Right renal pelvis (tissue), 4 donors: ENCODE data around the gene SHC3. TPM values are rescaled to one million over a fixed set of nuclear protein-coding genes. Genes with fewer than 3 reads are reported as not detected.
A peak's percentile ranks its signal among the peaks of the same experiment; 100 is the strongest.

Experiments used
- DNase-seq, 4 donors: peaks; one replicate each; pipeline ENCODE4 v3.0.0-alpha.2; 2013; ENCODE audit warnings: low read depth in 4 of 4, low spot score in 3 of 4, missing footprints in 1 of 4
- polyA plus RNA-seq, 4 donors: library from polyadenylated mRNA; unstranded; fragments of 120-200 nt; gene quantifications; one replicate each; pipeline ENCODE4 v1.2.1, GENCODE V29; 2013; ENCODE audit not compliant: insufficient read length in 4 of 4

SHC3 gene
- polyA plus RNA-seq, 4 donors = 2.1 to 3.2 (median 2.5) TPM

GRCh38 chr9:89114741-89115140 is 63.9 kb downstream of the SHC3 start:
- DNase-seq = no peak

DNA sequence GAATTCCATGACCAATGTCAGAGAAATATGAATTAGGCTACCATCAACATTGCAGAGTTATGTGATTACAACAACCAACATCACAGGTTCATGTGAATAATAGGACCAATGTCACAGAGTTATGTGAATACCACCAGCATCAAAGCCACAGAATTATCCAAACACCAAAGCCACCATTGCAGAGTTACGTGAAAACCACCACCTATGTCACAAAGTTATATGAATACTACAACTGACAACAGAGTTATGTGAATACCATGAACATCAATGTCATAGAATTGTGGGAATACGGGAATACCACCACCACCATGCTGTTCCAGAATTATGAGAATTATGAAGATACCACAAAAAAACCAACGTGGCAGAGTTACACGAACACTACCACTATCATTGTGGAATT is 64.8 kb downstream of the SHC3 start:
- no peak for DNase-seq

DNA sequence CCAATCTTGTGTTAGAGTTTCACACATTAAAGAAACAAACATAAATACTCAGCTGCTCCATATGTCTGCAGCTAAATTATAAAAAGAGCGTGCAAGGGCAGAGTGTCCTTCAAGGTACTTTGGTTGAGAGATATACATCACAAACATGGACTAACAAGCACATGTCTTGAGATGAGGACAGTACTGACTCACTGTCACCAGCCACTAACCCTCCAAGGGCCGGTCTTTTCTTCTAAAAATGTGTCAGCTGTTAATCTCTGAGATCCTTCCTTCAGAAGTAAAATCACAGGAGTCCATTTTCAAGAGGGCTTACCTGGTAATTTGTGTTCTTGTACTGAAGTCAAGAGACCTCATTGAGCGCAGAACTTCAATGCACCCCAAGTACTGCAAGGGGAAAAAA is 66.4 kb downstream of the SHC3 start:
- no peak for DNase-seq

- DNase-seq = no peak
These were observed 69.0 kb downstream of the SHC3 start for GRCh38 chr9:89109666-89110065.

DNA sequence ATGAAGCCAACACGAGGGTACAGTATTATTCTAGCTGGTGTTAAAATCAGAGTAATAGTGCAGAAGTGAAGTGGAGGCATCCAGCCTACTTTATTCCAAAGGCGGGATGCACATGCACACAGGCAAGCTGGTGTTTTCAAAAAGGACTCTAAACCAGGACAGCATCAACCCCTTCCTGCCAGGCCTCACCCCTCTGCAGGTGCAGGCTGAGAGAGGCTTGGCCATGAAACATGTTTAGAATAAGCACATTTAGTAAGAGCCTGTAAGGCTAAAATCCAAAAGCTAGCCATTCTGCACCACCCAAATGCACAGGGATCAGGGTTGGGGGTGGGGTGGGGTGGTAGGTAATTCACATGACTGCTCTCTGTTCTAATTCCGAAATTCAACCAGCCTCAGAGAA is 71.2 kb downstream of the SHC3 start:
- no peak for DNase-seq

- DNase-seq = no peak
These were observed 72.3 kb downstream of the SHC3 start for GRCh38 chr9:89106224-89106851.

- no peak for DNase-seq
These were observed 73.8 kb downstream of the SHC3 start for GRCh38 chr9:89104821-89105220.

GRCh38 chr9:89097219-89097618 is 81.4 kb downstream of the SHC3 start:
- no peak for DNase-seq

DNA sequence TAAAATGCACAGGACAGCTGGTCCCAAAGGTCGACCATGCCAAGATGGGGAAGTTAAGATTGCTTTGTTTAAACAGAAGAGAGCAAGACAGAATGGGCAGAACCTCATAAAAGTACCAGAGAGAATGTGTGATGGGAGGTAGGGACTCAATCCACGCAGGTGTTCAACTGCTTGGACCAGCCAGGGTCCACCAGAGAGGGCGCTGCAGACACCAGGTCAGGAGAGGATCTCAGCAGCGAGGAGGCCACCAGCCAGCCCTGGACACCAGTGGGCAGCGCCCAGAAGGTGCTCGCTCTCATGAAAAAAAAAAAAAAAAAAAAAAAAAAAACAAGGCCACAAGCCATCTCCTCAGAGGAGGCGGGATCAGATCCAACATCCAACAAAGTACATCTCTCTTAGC is 81.8 kb downstream of the SHC3 start:
- no peak for DNase-seq

DNA sequence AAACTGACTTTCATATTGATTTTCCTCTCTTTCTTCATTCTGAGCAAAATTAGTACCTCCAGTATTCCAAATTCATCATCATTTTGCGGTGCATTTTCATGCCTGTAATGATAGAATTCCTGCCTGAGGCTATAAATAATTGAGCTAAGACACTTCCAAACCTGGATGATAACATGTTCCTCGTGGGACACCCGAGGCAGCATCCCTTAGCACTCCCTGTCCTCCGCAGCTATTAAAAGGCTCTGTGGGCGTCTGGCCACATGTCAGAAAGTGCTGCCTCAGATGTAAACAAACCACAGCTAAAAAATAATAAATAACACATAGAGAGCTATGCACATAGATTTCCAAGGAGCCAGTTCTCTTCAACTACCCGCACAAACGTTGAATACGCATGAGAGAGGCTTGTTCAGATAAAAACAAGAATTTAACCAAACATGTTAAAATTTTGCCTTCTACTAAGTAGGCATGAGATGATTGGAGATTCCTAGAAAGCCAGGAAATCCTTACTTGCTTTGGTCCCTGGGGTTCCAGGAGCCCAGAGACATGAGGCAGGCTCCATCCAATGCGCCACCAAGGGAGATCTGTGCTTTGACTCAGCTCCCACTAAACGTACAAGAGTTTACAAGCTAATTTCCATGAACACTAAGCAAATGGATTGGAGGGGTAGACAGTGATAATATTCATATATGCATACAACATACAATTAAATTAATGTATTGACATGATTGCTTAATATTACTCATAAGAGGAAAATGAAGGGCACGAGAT is 82.7 kb downstream of the SHC3 start:
- no peak for DNase-seq

- no peak for DNase-seq
These were observed 85.2 kb downstream of the SHC3 start for GRCh38 chr9:89093201-89093975.

DNA sequence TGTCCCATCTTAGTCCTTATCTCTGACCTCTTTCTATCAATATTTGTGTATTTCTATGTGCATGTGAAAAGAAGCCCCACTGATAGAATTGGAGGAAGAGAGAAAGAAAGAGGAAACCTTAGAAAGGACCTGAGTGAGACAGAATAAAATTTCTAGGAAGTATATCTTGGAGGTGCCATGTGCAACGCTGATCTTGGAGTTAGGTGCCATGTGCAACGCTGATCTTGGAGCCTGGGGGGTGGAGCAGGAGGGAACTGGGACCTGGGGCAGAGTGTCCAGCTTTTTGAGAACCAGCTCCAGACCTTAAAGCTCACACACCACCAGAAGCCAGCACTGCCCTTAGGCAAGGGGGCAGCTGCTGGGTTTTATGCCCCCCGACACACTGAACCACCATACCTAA is 89.4 kb downstream of the SHC3 start:
- no peak for DNase-seq

DNA sequence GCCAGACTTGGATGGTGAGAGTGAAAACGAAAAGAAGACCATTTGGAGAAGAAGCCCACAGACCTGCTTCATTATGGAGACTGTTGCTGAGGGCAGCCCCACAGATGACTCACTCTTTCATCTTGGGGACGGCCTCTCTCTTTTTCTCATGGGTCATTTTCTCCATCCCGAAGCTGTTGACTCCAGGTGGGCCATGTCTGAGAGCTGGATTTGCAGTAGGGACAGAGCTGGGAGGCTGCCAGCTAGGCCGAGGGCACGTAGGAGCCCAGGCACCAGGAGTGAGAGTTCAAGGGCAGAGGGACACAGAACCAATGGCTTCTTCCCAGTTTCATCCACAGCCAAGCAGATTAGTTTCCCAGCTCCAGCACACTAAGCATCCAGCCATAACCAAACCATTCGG is 95.0 kb downstream of the SHC3 start:
- no peak for DNase-seq

DNA sequence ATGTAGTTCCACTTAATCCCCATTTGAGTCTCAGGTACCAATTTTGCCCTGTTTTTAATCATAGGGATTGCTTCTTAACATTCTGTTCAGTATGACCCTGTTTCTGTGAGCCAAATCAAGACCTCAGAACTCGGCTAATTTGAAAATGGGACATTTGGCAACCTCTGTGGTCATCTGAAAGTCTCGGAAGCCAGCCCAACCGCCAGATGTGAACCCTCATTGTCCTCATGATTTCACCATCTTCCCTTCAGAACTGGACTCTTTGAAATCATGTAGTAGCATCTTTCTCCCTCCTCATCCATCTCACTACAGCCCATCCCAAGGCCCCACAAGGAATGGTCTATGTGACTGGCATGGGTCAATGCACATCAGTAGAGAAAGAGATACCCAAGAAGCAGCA is 98.4 kb downstream of the SHC3 start:
- no peak for DNase-seq

- DNase-seq = peak in 2 of 4 donors; percentile 10 to 14
These were observed 99.2 kb downstream of the SHC3 start for GRCh38 chr9:89079391-89079790.

- DNase-seq = no peak
These were observed 99.8 kb downstream of the SHC3 start for GRCh38 chr9:89078860-89079259.

DNA sequence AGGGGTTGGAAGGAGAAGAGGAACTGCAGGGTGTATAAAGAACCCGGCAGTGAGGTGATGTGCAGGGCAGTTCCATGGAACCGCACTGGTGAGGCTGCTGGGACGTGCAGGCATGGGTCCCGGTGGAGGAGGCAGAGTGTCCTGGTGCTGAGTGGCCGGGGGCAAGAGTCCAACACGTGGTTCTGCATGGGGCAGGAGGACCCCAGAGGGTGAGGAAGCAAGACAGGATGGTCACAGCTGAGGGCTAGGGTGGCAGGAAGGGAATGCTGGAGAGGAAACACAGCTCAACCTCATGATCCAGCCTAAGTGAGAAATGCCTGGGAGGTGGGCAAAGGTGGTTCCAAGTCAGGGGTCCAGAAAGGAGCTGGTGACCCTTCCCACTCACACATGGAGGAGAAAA is 100.2 kb downstream of the SHC3 start:
- DNase-seq = no peak

DNA sequence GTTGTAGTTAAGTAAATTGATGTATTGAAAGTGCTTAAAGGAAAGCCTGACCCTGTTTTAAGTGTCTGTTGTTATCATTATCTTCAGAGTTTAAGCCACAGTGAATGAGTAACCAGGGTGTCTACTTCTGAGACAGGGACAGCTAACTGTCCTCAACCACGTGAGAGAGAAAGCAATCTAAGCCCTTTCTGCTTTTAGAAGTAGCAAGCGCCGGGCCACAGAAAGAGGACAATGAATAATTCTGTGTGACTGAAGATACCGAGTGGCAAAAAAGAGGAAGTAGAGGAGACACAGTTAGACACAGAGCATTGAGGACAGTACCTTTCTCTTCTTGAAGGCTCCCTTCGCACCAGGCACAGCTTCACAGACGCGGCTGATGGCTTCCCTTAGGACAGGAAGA is 101.1 kb downstream of the SHC3 start:
- DNase-seq = no peak

DNA sequence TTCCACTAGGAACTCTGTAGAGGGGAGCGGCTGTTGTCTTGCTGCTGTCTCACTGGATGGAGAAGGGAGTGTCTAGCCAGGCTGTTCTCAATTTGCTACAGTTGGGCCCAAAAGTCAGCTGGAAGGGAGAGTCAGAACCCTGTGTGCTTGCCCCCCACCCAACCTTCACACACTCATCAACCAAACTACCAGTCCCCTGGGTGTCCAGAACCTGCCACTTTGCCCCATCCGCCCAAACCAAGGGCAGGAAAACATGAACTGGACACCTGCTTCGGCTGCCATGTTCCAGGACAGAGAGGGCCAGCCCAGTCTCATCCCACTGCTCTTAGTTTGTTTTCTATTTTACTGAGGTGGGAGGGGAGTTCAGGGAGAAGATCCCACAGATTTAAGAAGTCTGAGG is 105.2 kb downstream of the SHC3 start:
- DNase-seq = no peak

DNA sequence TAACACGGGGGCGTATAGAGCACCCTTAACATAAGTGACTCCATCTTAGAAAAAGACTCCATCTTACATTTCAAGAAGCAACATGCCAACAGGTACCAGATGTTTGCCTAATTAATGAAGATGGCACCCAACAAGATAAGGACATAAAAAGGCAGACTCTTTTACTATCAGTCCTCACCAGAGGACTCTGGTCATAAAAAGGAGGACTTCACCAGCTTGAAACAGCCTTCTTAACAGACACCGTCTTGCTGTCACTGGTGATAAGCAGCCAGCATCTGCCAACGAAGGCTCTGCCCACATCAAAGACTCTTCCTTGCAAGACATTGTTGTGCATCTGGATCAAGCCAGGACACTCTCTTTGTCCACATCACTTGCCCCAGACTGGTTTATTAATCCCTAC is 107.0 kb downstream of the SHC3 start:
- DNase-seq = no peak

GRCh38 chr9:89066835-89067234 is 111.8 kb downstream of the SHC3 start:
- DNase-seq = no peak

DNA sequence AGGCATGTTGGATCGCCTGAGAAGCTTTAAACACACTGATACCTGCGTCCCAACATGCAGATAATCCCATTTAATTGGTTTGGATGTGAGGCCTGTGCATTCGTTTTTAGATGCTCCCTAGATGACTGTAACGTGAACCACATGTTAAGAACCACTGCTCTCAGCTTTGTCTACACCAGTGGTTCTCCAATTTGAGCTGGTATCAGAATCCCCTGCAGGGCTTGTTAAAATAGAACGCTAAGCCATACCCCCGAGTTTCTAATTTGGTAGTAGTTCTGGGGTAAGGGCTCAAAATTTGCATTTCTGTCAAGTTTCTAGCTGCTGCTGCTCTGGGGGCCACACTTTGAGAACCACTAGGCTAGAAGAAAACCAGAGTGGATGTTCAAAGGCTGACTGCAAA is 112.7 kb downstream of the SHC3 start:
- no peak for DNase-seq
